Measurements from ENCODE around the gene ZNF221.
"Not testable (repeated sequence)": the region's sequence is repeated elsewhere in the genome, so short reads cannot be mapped to it uniquely, and the experiment has no call there.

The ZNF221 gene

DNA sequence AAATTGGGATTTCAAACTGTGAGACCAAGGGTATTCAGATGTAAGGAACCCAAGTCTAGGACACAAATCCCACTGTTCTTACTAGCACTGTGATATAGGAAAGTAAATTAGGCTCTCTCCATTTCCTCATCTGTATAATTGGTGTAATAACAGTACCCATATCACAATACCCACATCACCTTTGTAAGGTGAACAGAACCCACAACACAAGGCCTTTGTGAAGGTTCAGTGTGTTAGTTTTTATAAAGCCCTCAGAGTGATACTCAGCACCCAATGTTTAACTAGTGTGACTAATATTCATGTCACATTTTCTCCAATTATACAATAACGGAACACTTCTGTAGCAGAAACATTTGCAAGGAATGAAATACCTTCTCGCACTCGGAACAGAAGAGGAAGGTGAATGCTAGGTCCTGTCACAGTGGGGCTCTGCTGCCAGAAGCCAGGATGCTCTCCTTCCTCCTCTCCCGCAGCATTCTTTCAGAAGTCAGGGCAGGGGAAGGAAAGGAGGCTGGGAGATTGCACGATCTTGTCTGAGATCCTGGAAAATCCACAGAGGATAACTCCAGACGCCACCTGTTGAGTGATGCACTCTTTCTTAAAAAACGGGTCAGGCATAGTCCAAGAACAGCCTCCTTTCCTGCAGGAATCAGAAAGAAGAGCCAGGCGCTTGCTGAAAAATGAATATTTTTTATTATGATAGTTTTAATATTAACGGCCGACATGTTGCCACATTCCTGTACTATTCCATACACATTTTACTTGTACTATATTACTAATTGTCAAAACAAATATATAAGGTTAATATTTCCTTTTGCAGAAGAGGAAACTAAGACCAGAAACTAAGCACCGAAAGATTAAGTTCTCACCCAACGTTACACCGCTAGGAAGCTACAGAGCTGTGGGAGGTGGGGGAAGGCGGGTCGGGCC is 16.7 kb upstream of the ZNF221 start:
- H3K27me3 ChIP-seq (replicated peaks; ENCODE audit: control insufficient read depth, insufficient read depth, low read length), result no peaks in the 10 kb centered on the region
- peak overlapping the region; percentile 96 for H3K9ac ChIP-seq (ENCODE audit: low read length)
- no peaks in the 10 kb centered on the region for H3K9me3 ChIP-seq (ENCODE audit: control insufficient read depth, low read length)
- DNase-seq (ENCODE audit: low read depth), result peak; percentile 29
- H3K4me3 ChIP-seq (ENCODE audit: low read length), result peak overlapping the region; percentile 91
- H3K36me3 ChIP-seq (ENCODE audit: control insufficient read depth, insufficient read depth, low read length, severe bottlenecking), result peaks cover 31% of the 10 kb centered on the region
- H3K4me1 ChIP-seq (ENCODE audit: control insufficient read depth, insufficient read depth, low read length), result peaks cover 12% of the 10 kb centered on the region

DNA sequence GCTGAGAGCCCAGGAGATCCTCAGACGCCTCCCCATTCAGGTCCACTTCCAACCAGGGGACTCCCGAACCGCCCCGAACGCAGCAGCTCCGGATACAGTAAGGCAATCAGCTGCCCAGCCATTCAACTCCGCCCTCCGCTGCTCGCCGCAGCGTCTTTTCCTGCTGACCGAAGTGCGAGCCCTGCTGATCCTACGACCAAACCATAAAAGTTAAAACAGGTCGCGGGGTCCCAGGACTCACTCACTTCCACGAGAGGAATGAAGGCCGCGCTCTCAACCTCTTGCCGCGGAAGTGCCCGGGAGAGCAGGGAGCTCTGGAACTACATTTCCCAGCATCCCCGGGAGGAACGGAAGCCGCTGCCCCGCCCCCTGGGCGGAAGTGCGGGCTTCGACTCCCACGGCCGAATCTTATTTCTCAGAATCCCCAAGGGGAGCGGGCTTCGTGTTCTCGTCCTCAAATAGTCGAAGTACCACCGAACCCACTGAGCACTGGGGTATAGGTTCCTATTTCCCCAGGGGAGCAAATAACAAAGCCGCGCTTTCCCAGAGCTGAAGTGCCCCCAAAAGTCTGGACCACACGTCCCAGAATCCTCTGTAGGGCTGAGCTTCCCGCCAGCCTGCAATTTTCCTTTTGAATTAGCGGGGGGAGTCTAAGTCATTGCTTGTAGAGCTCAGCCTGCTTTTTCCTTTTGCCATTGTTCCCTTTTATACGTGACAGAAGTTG is 15.9 kb upstream of the ZNF221 start, which contains the start of gene ZNF45:
Gene ZNF45, minus strand, starts transcription at position 298 of the 724 bp plus-strand sequence. CDS start 13,097 bp downstream, outside the sequence.
- Histone ChIP-seq H3K4me1 (ENCODE audit: control insufficient read depth, insufficient read depth, low read length) (peaks cover 12% of the 10 kb centered on the region), H3K27me3 (replicated peaks; ENCODE audit: control insufficient read depth, insufficient read depth, low read length) (no peaks in the 10 kb centered on the region), H3K4me3 (ENCODE audit: low read length) (peak within 1 kb of the TSS; percentile 91), H3K36me3 (ENCODE audit: control insufficient read depth, insufficient read depth, low read length, severe bottlenecking) (peaks cover 22% of the 10 kb centered on the region), H3K9ac (ENCODE audit: low read length) (peak within 1 kb of the TSS; percentile 96), H3K9me3 (ENCODE audit: control insufficient read depth, low read length) (no peaks in the 10 kb centered on the region)
- DNase-seq (ENCODE audit: low read depth), result peak; percentile 98

DNA sequence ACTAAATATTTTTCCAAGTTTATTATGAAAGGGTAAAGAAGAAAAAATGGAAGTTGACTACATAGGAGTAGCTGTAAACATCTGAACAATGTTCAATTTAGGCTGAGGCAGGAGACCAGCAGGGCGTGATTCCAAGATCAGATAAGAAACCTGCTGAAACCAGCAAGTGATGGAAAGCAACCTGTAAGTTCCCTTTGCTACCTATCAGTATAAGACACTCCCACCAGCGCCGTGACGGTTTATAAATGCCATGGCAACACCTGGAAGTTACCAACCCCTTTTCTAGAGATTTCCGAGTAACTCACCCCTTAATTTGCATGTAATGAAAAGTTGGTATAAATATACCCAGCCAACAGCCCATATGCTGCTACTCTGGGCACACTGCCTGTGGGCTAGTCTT is 14.8 kb upstream of the ZNF221 start:
- no peak for DNase-seq (ENCODE audit: low read depth)
- H3K36me3 ChIP-seq (ENCODE audit: control insufficient read depth, insufficient read depth, low read length, severe bottlenecking), result peaks cover 12% of the 10 kb centered on the region
- no peaks in the 10 kb centered on the region for H3K27me3 ChIP-seq (replicated peaks; ENCODE audit: control insufficient read depth, insufficient read depth, low read length)
- no peaks in the 10 kb centered on the region for H3K9me3 ChIP-seq (ENCODE audit: control insufficient read depth, low read length)
- H3K9ac ChIP-seq (ENCODE audit: low read length), result no peak overlapping the region
- peaks cover 12% of the 10 kb centered on the region for H3K4me1 ChIP-seq (ENCODE audit: control insufficient read depth, insufficient read depth, low read length)
- H3K4me3 ChIP-seq (ENCODE audit: low read length), result no peak overlapping the region

DNA sequence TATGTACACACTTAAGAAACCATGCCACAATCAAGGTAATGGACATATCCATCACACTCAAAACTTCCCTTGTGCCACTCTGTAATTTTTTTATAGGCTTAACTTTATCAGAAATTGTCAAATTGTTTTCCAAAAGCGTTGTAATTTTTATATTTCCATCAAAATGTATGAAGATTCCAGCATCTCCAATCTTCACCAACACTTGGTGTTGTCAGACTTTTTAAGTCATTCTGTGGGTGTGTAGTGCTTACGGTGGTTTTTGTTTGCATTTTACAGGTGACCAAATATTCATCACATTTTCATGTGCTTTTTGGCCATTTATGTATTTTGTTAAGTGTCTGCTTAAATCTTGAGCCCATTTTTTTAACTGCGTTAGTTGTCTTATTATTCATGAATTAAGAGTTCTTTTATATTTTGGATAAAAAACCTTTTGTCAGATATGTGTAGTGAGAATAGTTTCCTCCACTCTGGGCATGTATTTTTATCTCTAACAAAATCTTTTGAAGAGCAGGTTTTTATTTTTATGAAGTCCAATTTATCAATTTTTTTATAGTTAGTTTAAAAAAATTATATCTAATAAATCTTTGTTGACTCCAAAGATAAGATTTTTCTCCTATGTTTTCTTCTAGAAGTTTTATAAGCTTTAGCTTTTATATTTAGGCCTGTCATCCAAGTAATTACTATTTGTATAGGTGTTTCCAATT is 11.3 kb upstream of the ZNF221 start:
- H3K36me3 ChIP-seq (ENCODE audit: control insufficient read depth, insufficient read depth, low read length, severe bottlenecking), result no peaks in the 10 kb centered on the region
- no peak overlapping the region for H3K9ac ChIP-seq (ENCODE audit: low read length)
- no peaks in the 10 kb centered on the region for H3K27me3 ChIP-seq (replicated peaks; ENCODE audit: control insufficient read depth, insufficient read depth, low read length)
- H3K4me3 ChIP-seq (ENCODE audit: low read length), result no peak overlapping the region
- H3K4me1 ChIP-seq (ENCODE audit: control insufficient read depth, insufficient read depth, low read length), result peaks cover 4% of the 10 kb centered on the region
- no peak for DNase-seq (ENCODE audit: low read depth)
- no peaks in the 10 kb centered on the region for H3K9me3 ChIP-seq (ENCODE audit: control insufficient read depth, low read length)

DNA sequence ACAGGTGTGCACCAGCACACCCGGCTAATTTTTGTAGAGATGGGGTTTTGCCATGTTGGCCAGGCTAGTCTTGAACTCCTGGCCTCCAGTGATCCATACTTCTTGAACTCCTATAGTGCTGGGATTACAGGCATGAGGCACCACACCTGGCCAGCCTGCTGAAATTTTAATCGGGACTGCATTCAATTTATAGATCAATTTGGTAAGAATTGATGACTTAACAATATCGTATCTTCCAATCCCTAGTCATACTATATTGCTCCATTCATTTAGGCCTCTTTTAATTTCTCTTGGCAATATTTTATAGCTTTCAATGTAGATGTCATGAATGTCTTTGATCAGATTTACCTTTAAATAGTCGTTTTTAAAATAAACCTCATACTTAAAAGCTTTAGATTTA is 10.3 kb upstream of the ZNF221 start:
- peaks cover 1% of the 10 kb centered on the region for H3K4me1 ChIP-seq (ENCODE audit: control insufficient read depth, insufficient read depth, low read length)
- no peak overlapping the region for H3K9ac ChIP-seq (ENCODE audit: low read length)
- no peaks in the 10 kb centered on the region for H3K27me3 ChIP-seq (replicated peaks; ENCODE audit: control insufficient read depth, insufficient read depth, low read length)
- DNase-seq (ENCODE audit: low read depth), result no peak
- no peaks in the 10 kb centered on the region for H3K36me3 ChIP-seq (ENCODE audit: control insufficient read depth, insufficient read depth, low read length, severe bottlenecking)
- no peak overlapping the region for H3K4me3 ChIP-seq (ENCODE audit: low read length)
- no peaks in the 10 kb centered on the region for H3K9me3 ChIP-seq (ENCODE audit: control insufficient read depth, low read length)

DNA sequence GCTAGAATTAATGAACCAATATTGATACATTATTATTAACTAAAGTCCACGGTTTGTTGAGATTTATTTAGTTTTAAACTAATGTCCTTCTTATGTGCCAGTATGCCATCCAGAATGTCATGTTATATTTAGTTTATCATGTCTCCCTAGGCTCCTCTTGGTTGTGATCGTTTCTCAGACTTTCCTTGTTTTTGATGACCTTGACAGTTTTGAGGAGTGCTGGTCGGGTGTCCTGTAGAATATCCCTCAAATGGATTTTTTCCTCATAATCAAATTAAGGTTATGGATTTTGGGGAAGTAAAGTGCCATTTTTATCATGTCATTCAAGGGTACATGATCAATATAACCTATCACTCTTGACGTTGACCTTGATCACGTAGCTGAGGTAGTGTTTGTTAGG is 9.8 kb upstream of the ZNF221 start:
- Histone ChIP-seq H3K4me3 (ENCODE audit: low read length) (no peak overlapping the region), H3K36me3 (ENCODE audit: control insufficient read depth, insufficient read depth, low read length, severe bottlenecking) (no peaks in the 10 kb centered on the region), H3K9me3 (ENCODE audit: control insufficient read depth, low read length) (no peaks in the 10 kb centered on the region), H3K9ac (ENCODE audit: low read length) (no peak overlapping the region), H3K27me3 (replicated peaks; ENCODE audit: control insufficient read depth, insufficient read depth, low read length) (no peaks in the 10 kb centered on the region), H3K4me1 (ENCODE audit: control insufficient read depth, insufficient read depth, low read length) (no peaks in the 10 kb centered on the region)
- DNase-seq (ENCODE audit: low read depth), result no peak

DNA sequence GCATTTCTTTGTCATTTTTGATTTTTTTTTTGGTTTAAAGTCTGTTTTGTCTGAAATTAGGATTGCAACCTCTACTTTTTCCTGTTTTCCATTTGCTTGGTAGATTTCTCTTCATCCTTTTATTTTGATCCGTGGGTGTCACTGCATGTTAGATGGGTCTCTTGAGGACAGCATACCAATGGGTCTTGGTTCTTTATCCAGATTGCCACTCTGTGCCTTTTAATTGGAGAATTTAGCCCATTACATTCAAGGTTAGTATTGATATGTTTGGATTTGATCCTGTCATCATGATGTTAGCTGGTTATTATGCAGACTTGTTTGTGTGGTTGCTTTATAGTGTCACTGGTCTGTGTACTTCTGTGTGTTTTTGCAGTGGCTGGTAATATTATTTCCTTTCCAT is 3.6 kb upstream of the ZNF221 start:
- peaks cover 17% of the 10 kb centered on the region for H3K9me3 ChIP-seq (ENCODE audit: control insufficient read depth, low read length)
- H3K9ac ChIP-seq (ENCODE audit: low read length); DNase-seq (ENCODE audit: low read depth); H3K4me1 ChIP-seq (ENCODE audit: control insufficient read depth, insufficient read depth, low read length); H3K36me3 ChIP-seq (ENCODE audit: control insufficient read depth, insufficient read depth, low read length, severe bottlenecking); H3K27me3 ChIP-seq (replicated peaks; ENCODE audit: control insufficient read depth, insufficient read depth, low read length); H3K4me3 ChIP-seq (ENCODE audit: low read length): not testable (repeated sequence)

DNA sequence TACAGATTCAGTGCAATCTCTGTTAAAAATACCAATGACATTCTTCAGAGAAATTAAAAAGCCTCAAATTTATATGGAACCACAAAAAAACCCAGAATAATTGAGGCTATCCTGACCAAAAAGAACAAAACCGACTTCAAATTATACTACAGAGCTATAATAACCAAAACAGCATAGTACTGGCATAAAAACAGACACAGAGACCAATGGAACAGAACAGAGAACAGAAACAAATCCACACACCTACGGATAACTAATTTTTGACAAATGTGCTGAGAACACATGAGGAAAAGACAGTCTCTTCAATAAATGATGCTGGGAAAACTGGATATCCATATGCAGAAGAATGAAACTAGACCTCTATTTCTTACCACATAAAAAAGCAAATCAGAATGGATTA is 1.2 kb upstream of the ZNF221 start:
- H3K9ac ChIP-seq (ENCODE audit: low read length); DNase-seq (ENCODE audit: low read depth); H3K27me3 ChIP-seq (replicated peaks; ENCODE audit: control insufficient read depth, insufficient read depth, low read length); H3K36me3 ChIP-seq (ENCODE audit: control insufficient read depth, insufficient read depth, low read length, severe bottlenecking); H3K4me3 ChIP-seq (ENCODE audit: low read length); H3K4me1 ChIP-seq (ENCODE audit: control insufficient read depth, insufficient read depth, low read length): not testable (repeated sequence)
- peaks cover 17% of the 10 kb centered on the region for H3K9me3 ChIP-seq (ENCODE audit: control insufficient read depth, low read length)

DNA sequence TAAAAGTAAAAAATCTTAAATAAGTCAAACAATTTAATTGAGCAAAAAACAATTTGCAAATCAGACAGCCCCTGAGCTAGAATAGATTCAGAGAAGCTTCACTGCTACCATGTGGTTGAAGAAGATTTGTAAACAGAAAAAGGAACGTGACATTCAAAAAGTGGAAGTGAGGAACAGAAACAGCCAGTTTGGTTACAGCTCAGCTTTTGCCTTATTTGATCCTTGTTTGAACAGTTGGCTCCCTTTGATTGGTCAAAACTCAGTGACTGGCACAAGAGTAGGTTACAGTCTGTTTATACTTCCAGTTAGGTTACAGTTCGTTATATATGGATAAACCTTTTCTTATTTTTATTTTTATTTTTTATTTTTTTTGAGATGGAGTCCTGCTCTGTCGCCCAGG is 5.8 kb downstream of the ZNF221 start:
- Histone ChIP-seq H3K4me1 (ENCODE audit: control insufficient read depth, insufficient read depth, low read length) (peaks cover 3% of the 10 kb centered on the region), H3K9me3 (ENCODE audit: control insufficient read depth, low read length) (peaks cover 30% of the 10 kb centered on the region), H3K36me3 (ENCODE audit: control insufficient read depth, insufficient read depth, low read length, severe bottlenecking) (no peaks in the 10 kb centered on the region), H3K4me3 (ENCODE audit: low read length) (no peak overlapping the region), H3K27me3 (replicated peaks; ENCODE audit: control insufficient read depth, insufficient read depth, low read length) (no peaks in the 10 kb centered on the region), H3K9ac (ENCODE audit: low read length) (no peak overlapping the region)
- no peak for DNase-seq (ENCODE audit: low read depth)

DNA sequence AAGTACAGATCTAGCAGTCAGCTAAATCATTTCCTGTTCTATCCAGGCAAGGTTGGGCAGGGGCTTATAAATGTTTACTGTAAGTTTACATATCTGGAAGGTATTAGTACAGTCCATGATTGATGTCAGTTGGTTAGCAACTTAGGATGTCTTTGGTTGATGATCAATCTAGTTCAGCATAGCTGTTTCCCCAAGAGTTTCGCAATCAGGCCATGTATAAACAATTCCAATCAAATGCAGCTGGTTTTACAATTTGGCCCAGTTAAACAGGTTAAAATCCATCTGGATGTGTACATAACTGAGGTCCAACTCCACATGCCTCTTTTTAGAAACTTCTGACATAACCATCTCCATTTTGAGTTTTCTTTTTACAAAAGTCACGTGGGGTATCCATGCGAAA is 6.9 kb downstream of the ZNF221 start:
- Histone ChIP-seq H3K4me1 (ENCODE audit: control insufficient read depth, insufficient read depth, low read length) (no peaks in the 10 kb centered on the region), H3K9me3 (ENCODE audit: control insufficient read depth, low read length) (peaks cover 41% of the 10 kb centered on the region), H3K9ac (ENCODE audit: low read length) (no peak overlapping the region), H3K4me3 (ENCODE audit: low read length) (no peak overlapping the region), H3K27me3 (replicated peaks; ENCODE audit: control insufficient read depth, insufficient read depth, low read length) (no peaks in the 10 kb centered on the region), H3K36me3 (ENCODE audit: control insufficient read depth, insufficient read depth, low read length, severe bottlenecking) (peaks cover 6% of the 10 kb centered on the region)
- DNase-seq (ENCODE audit: low read depth), result peak; percentile 69

DNA sequence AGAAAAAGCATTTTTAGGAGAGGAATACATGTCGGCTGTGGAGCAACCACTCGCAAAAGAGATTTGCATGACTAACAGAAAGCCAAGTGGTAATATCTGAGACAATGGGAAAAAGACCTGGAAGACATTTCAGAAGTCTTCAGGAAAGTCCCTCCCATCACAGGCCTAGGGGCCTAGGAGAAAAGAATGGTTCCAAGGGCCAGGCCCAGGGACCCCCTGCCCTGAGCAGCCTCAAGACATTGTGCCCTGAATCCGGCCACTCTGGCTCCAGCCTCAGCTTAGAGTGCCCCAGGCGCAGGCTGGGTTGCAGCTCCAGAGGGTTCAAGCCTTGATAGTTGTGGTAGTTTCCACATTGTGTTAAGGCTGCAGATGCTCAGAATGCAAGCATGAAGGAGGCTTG is 9.4 kb downstream of the ZNF221 start:
- no peak overlapping the region for H3K4me3 ChIP-seq (ENCODE audit: low read length)
- H3K36me3 ChIP-seq (ENCODE audit: control insufficient read depth, insufficient read depth, low read length, severe bottlenecking), result peaks cover 30% of the 10 kb centered on the region
- no peaks in the 10 kb centered on the region for H3K4me1 ChIP-seq (ENCODE audit: control insufficient read depth, insufficient read depth, low read length)
- peaks cover 64% of the 10 kb centered on the region for H3K9me3 ChIP-seq (ENCODE audit: control insufficient read depth, low read length)
- H3K27me3 ChIP-seq (replicated peaks; ENCODE audit: control insufficient read depth, insufficient read depth, low read length), result no peaks in the 10 kb centered on the region
- no peak for DNase-seq (ENCODE audit: low read depth)
- H3K9ac ChIP-seq (ENCODE audit: low read length), result no peak overlapping the region
